ENCODE results near the gene TCEAL1. TPM values are rescaled to one million over a fixed set of nuclear protein-coding genes. Genes with fewer than 3 reads are reported as not detected.

The TCEAL1 gene
- total RNA-seq, 1 experiment from 2014 or later = not detected

GRCh38 chrX:103614999-103615398, 13.8 kb upstream of the TCEAL1 start:
- no peak overlapping the region for H3K4me3 ChIP-seq (replicated peaks in 1 of 2; ENCODE audit: low read depth in 1 of 2, low read length in 2 of 2)
- peaks cover 0 to 10% of the 10 kb centered on the region in 2 experiments; a peak in 2 of 4 replicates for H3K4me1 ChIP-seq (ENCODE audit: control insufficient read depth in 1 of 2, insufficient read depth in 2 of 2, low read length in 2 of 2)
- peak overlapping the region; percentile 21 for H3K4me2 ChIP-seq (ENCODE audit: low read length)
- intact Hi-C loops (cut with micrococcal nuclease) = no loop called here
- H2AFZ ChIP-seq (ENCODE audit: low read depth, low read length, poor library complexity, severe bottlenecking) = no peak overlapping the region
- RAD21 ChIA-PET (ENCODE audit: low non-redundant PET in 1 of 2, low total read pairs in 2 of 2, uncharacterized antibody in 2 of 2, unreplicated experiment in 2 of 2) = no interaction called here
- H4K20me1 ChIP-seq (ENCODE audit: insufficient read depth) = no peaks in the 10 kb centered on the region
- no peak overlapping the region for H3K9ac ChIP-seq (ENCODE audit: low read length)
- H3K27me3 ChIP-seq (ENCODE audit: insufficient read depth, low read length) = no peaks in the 10 kb centered on the region
- H3K9me3 ChIP-seq (ENCODE audit: control insufficient read depth in 1 of 2, insufficient read depth in 1 of 2, low read depth in 1 of 2, low read length in 2 of 2) = no peaks in the 10 kb centered on the region
- no peak for TF ChIP-seq JUND (IDR thresholded peaks at IDR 0.05)
- TF ChIP-seq, protein P1, sequence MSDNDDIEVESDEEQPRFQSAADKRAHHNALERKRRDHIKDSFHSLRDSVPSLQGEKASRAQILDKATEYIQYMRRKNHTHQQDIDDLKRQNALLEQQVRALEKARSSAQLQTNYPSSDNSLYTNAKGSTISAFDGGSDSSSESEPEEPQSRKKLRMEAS (IDR thresholded peaks at IDR 0.05) = no peak
- TF ChIP-seq SIN3A (IDR thresholded peaks at IDR 0.05; ENCODE audit: low read depth) = no peak
- no peak for TF ChIP-seq SRF (IDR thresholded peaks at IDR 0.05; ENCODE audit: low read depth)
- no peak for TF ChIP-seq ZFX (IDR thresholded peaks at IDR 0.05)
- no TSS peak for BruUV-seq (replicated peaks)
- no peaks in the 10 kb centered on the region for H3K79me2 ChIP-seq (ENCODE audit: insufficient read depth, low read length)
- no peak for DNase-seq (ENCODE audit: low read depth, low spot score)
- POLR2A ChIA-PET = no interaction called here
- no peaks in the 10 kb centered on the region for H3K36me3 ChIP-seq (ENCODE audit: control insufficient read depth in 1 of 2, insufficient read depth in 2 of 2, low read length in 2 of 2)
- H3K27ac ChIP-seq (ENCODE audit: low read depth, low read length) = no peak overlapping the region
- H3K9me2 ChIP-seq (ENCODE audit: insufficient read depth) = no peaks in the 10 kb centered on the region
- CTCF ChIA-PET = no interaction called here
- ATAC-seq = no peak

- Histone ChIP-seq H3K27me3 (ENCODE audit: insufficient read depth, low read length) (no peaks in the 10 kb centered on the region), H3K79me2 (ENCODE audit: insufficient read depth, low read length) (no peaks in the 10 kb centered on the region), H3K9me2 (ENCODE audit: insufficient read depth) (no peaks in the 10 kb centered on the region), H4K20me1 (ENCODE audit: insufficient read depth) (no peaks in the 10 kb centered on the region), H3K9ac (ENCODE audit: low read length) (no peak overlapping the region), H2AFZ (ENCODE audit: low read depth, low read length, poor library complexity, severe bottlenecking) (no peak overlapping the region), H3K4me3 (replicated peaks in 1 of 2; ENCODE audit: low read depth in 1 of 2, low read length in 2 of 2) (no peak overlapping the region), H3K36me3 (ENCODE audit: control insufficient read depth in 1 of 2, insufficient read depth in 2 of 2, low read length in 2 of 2) (no peaks in the 10 kb centered on the region), H3K4me1 (ENCODE audit: control insufficient read depth in 1 of 2, insufficient read depth in 2 of 2, low read length in 2 of 2) (peaks cover 0 to 10% of the 10 kb centered on the region in 2 experiments; a peak in 2 of 4 replicates), H3K4me2 (ENCODE audit: low read length) (no peak overlapping the region), H3K9me3 (ENCODE audit: control insufficient read depth in 1 of 2, insufficient read depth in 1 of 2, low read depth in 1 of 2, low read length in 2 of 2) (no peaks in the 10 kb centered on the region), H3K27ac (ENCODE audit: low read depth, low read length) (no peak overlapping the region)
- intact Hi-C loops (cut with micrococcal nuclease) = no loop called here
- no peak for ATAC-seq
- ChIA-PET RAD21 (ENCODE audit: low non-redundant PET in 1 of 2, low total read pairs in 2 of 2, uncharacterized antibody in 2 of 2, unreplicated experiment in 2 of 2) (no interaction called here), POLR2A (no interaction called here), CTCF (no interaction called here)
- no TSS peak for BruUV-seq (replicated peaks)
- DNase-seq (ENCODE audit: low read depth, low spot score) = no peak
- TF ChIP-seq POLR2A (IDR thresholded peaks at IDR 0.05; ENCODE audit: borderline replicate concordance, extremely low read depth, insufficient read depth, insufficient read length) (no peak), REST (IDR thresholded peaks at IDR 0.05; ENCODE audit: low read depth) (no peak), POLR2AphosphoS5 (IDR thresholded peaks at IDR 0.05; ENCODE audit: low read depth, low read length) (no peak), ELF1 (IDR thresholded peaks at IDR 0.05; ENCODE audit: borderline replicate concordance, low read depth) (no peak), EZH2phosphoT487 (IDR thresholded peaks at IDR 0.05; ENCODE audit: borderline replicate concordance) (no peak), CBX3 (IDR thresholded peaks at IDR 0.05; ENCODE audit: low read depth) (no peak), TCF7L2 (IDR thresholded peaks at IDR 0.05; ENCODE audit: borderline replicate concordance, extremely low read depth, insufficient read depth, insufficient read length) (no peak), YY1 (IDR thresholded peaks at IDR 0.05; ENCODE audit: extremely low read depth, insufficient replicate concordance, low read depth, low read length) (no peak), ZNF274 (IDR thresholded peaks at IDR 0.05; ENCODE audit: low read depth, low read length) (no peak), SIN3A (IDR thresholded peaks at IDR 0.05; ENCODE audit: low read depth) (no peak), SRF (IDR thresholded peaks at IDR 0.05; ENCODE audit: low read depth) (no peak)
- TF ChIP-seq, protein P2, sequence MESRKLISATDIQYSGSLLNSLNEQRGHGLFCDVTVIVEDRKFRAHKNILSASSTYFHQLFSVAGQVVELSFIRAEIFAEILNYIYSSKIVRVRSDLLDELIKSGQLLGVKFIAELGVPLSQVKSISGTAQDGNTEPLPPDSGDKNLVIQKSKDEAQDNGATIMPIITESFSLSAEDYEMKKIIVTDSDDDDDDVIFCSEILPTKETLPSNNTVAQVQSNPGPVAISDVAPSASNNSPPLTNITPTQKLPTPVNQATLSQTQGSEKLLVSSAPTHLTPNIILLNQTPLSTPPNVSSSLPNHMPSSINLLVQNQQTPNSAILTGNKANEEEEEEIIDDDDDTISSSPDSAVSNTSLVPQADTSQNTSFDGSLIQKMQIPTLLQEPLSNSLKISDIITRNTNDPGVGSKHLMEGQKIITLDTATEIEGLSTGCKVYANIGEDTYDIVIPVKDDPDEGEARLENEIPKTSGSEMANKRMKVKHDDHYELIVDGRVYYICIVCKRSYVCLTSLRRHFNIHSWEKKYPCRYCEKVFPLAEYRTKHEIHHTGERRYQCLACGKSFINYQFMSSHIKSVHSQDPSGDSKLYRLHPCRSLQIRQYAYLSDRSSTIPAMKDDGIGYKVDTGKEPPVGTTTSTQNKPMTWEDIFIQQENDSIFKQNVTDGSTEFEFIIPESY (IDR thresholded peaks at IDR 0.05; ENCODE audit: extremely low read depth, insufficient replicate concordance, low read length) = no peak
- TF ChIP-seq, protein P1 (IDR thresholded peaks at IDR 0.05) = no peak
Measured at GRCh38 chrX:103615781-103616371, 12.9 kb upstream of the TCEAL1 start.
